T47D (cell line): Measurements from ENCODE around the gene PDE3B.
"Not testable (repeated sequence)": the region's sequence is repeated elsewhere in the genome, so short reads cannot be mapped to it uniquely, and the experiment has no call there.

Experiments used
- DNase-seq, 2 experiments: peaks; one replicate each; pipeline versions ENCODE4 v3.0.0 to v3.0.0-alpha.2; 2011 to 2012; ENCODE audit warnings: low read depth in 1 of 2, low spot score in 1 of 2
- JUND ChIP-seq: IDR thresholded peaks from 2 replicates; pipeline ENCODE4 v1.6.1; 2012; ENCODE audit warnings: low read depth
- in situ Hi-C: cut with HindIII; loops from 2 replicates; pipeline ENCODE4 v1.10.0; 2016; ENCODE audit warnings: low sequenced_read_pairs, low pct_unique_long_range_greater_than_20kb

The PDE3B gene

GRCh38 chr11:14645015-14645912 is 1.7 kb downstream of the PDE3B start:
- in situ Hi-C loops = no loop called here
- TF ChIP-seq JUND = no peak
- DNase-seq = no peak

- TF ChIP-seq JUND = no peak
- no peak for DNase-seq
- in situ Hi-C loops = no loop called here
Observed at GRCh38 chr11:14645985-14646900, 2.6 kb downstream of the PDE3B start.

GRCh38 chr11:14650064-14650463 is 6.5 kb downstream of the PDE3B start:
- no peak for DNase-seq
- in situ Hi-C loops = no loop called here
- TF ChIP-seq JUND = no peak

GRCh38 chr11:14653090-14653489 is 9.5 kb downstream of the PDE3B start:
- no peak for DNase-seq
- no peak for TF ChIP-seq JUND

GRCh38 chr11:14655435-14655834 is 11.8 kb downstream of the PDE3B start:
- in situ Hi-C loops = no loop called here
- no peak for TF ChIP-seq JUND
- no peak for DNase-seq

More at GRCh38 chr11:14653090-14653489, 9.5 kb downstream of the PDE3B start:
- in situ Hi-C loops = no loop called here

GRCh38 chr11:14656536-14657457 is 13.2 kb downstream of the PDE3B start:
- no peak for DNase-seq
- in situ Hi-C loops = no loop called here
- TF ChIP-seq JUND = no peak

GRCh38 chr11:14657841-14658240 is 14.2 kb downstream of the PDE3B start:
- TF ChIP-seq JUND = no peak
- in situ Hi-C loops = no loop called here

GRCh38 chr11:14664926-14665325 is 21.3 kb downstream of the PDE3B start:
- DNase-seq, in situ Hi-C loops: not testable (repeated sequence)

More at GRCh38 chr11:14657841-14658240, 14.2 kb downstream of the PDE3B start:
- DNase-seq = no peak

- DNase-seq, in situ Hi-C loops: not testable (repeated sequence)
Observed at GRCh38 chr11:14667329-14667728, 23.7 kb downstream of the PDE3B start.

- DNase-seq = no peak
- in situ Hi-C loops = no loop called here
- no peak for TF ChIP-seq JUND
Observed at GRCh38 chr11:14668731-14669301, 25.2 kb downstream of the PDE3B start.

- in situ Hi-C loops = no loop called here
- TF ChIP-seq JUND = no peak
- no peak for DNase-seq
Observed at GRCh38 chr11:14669499-14669898, 25.9 kb downstream of the PDE3B start.

- DNase-seq = no peak
- in situ Hi-C loops = no loop called here
Observed at GRCh38 chr11:14669958-14670357, 26.4 kb downstream of the PDE3B start.

More at GRCh38 chr11:14669958-14670357, 26.4 kb downstream of the PDE3B start:
- TF ChIP-seq JUND = no peak
